Middle frontal gyrus (tissue), 1 donor: ENCODE measurements around the gene AQP7.
"Not testable (repeated sequence)": the region's sequence is repeated elsewhere in the genome, so short reads cannot be mapped to it uniquely, and the experiment has no call there.

Source experiments
- DNase-seq: peaks from one replicate; pipeline ENCODE4 v3.0.0-alpha.2; 2015; ENCODE audit warnings: low spot score; ENCODE audit errors: extremely low spot score

AQP7 gene

DNA sequence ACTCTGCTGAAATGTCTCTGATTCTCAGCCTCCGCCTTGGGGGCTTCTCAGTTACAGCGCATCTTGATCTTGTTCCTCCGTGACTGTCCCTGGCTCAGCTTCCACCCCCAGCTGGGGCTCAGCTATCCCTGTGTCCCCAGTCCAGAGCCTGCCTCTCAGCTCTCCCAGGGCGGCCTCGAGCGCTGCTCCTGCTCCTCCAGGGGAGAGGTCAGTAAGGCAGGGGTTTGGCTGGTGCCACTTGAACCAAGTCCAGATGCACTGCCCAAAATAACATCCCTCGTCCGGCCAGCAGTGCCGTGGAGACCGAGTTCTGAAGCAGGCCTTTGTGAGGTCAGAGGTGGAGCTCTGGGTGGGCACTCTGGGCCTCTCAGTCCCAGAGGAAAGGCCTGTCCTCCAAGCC lies at the start of gene AQP7:
TSS of gene AQP7 (minus strand) at position 198 of the 400 bp plus-strand sequence. CDS start 1,306 bp downstream, outside the sequence.
- DNase-seq: not testable (repeated sequence)

DNA sequence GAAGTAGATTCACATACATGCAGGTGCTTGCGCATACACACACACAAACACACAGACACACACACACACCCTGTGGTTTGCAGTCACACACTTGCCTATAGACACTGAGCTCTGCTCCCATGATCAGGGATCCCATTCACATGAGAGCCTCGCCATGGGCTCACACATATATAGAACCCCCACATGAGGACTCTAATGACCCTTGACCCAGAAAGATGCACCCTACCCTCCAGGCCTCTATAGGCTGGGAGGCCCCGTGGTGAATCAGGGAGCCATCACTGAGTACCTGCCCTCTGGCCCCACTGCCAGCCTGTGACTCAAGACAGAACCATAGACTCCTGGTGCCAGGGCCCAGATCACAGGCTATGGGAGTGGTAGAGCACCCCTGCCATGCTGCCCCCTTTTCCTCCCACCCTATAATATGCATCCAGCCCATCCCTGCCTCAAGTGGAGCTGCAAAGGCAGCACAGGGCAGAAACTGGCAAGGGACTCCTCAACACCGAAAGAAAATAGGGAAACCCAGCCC lies 48.3 kb upstream of the AQP7 start:
- no peak for DNase-seq

DNA sequence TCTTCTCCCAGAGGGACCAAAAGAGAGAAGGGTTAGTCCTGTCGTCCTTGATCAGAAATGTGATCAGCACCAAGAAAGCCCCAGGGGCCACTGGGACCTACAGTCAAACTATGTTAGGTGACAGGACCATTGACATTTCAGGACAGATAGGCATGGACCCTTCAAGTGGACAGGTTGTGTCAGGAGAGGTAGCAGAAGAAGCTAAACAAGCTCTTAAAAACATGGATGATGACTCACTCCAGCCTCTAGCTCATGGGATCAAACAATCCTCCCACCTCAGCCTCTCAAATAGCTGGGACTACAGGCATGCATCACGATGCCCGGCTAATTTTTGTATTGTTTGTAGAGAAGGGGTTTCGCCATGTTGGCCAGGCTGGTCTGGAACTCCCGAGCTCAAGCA lies 47.3 kb upstream of the AQP7 start:
- no peak for DNase-seq

DNA sequence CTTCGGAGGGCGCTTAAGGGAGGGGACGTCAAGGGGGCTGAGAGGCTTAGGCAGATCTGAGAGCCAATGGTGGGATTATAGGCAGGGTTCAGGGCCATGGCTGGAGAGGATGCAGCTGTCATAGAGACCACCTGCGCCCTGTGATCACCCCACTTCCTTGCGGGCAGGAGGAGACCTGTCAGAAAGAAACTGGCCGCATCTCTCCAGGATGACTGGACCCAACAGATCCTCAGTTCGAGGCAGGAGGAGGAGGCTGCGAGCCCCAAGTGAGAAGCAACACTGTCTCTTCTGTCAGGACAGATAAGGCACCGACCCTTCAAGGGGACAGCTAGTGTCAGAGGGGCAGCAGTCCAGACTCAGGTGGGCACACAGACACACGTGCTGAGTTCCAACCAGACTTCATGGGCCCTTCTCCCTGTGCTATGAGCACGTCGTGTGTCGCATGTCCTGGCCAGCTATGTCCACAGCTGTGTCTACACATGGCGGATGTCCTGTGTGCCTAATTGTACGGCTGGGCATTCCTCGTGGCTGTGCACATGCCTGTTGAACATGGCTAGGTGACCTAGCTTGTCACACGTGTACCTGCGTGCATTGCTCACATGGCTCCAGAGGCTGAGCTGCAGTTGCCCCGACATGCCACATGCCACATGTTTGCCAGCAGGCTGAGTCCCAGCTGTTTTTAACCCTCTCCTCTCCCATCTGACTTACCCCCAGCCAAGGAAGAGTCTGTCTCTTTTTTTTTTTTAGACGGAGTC lies 45.6 kb upstream of the AQP7 start:
- no peak for DNase-seq

DNA sequence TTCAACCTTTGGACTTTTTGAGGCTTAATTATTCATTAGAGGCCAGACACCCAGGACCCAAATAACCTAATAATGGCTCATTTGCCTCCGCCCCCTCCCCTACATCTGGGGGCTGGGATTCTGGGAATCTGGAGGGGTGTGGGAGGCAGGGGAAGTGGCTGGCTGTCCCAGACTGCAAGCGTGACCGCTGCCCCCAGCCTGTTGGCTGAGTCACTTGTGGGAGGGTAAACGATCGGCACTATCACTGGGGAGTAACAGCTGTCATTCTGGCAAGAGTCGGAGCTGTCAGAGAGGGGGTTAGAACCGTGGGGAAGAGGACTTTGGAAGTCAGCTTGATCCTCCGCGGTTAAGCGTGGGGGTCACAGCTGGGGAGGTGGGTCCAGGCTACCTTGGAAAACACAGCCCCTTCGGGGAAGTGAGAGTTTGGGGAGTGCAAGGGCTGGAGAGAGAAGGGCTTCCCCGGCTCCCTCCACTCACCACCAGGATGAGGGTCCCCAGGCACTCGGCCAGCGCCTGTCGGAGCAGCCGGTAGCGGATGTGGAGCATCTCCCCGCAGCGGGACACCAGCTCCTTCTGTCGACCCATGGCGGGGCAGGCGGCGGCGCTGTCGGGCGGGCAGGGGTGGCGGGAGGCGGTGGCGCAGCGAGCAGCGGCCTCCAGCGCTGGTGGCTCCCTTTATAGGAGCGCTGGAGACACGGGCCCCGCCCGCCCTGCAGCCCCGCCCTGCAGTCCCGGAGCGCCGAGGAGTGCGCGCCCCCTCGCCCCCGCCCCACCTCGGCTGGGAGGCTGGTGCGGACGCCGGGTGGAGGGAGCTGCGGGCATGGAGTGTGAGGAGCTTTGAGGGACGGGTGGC lies 44.8 kb upstream of the AQP7 start, which contains the start of gene AQP3:
TSS of gene AQP3 (minus strand) at position 648 of the 853 bp plus-strand sequence. CDS start at position 585, 63 bp downstream.
- DNase-seq: no peak

DNA sequence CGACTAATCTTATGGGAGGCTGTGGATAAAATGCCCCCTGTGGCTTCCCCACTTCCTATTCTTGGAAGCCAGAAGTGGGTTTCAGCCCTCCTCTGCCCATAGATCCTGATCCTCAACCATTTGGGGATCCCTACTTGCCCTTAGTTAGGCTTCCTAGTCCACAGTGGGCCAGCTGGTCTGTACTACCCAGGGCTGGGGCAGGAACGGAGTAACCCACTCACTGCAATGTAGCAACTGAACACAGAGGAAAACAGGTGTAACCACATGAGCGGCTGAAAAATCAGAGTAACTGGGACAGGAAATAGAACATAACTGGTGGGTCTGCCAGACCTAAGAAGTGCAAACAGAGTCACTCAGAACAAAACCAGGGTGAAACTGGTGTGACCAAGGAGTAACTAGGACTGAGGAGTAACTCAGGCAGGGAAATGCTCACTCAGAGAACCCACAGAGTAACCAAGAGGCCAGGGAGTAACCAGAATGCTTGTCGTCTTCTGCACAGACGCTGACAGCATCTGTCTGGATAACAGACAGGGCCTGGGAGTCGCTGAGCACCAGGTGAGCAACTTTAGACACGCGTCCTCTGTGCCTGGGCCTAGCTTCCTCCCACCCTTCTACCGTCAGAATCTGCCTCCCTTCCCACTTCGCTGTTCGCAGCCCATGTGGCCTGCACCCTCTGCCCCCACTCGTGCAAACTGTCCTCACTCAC lies 44.0 kb upstream of the AQP7 start:
- DNase-seq: no peak

DNA sequence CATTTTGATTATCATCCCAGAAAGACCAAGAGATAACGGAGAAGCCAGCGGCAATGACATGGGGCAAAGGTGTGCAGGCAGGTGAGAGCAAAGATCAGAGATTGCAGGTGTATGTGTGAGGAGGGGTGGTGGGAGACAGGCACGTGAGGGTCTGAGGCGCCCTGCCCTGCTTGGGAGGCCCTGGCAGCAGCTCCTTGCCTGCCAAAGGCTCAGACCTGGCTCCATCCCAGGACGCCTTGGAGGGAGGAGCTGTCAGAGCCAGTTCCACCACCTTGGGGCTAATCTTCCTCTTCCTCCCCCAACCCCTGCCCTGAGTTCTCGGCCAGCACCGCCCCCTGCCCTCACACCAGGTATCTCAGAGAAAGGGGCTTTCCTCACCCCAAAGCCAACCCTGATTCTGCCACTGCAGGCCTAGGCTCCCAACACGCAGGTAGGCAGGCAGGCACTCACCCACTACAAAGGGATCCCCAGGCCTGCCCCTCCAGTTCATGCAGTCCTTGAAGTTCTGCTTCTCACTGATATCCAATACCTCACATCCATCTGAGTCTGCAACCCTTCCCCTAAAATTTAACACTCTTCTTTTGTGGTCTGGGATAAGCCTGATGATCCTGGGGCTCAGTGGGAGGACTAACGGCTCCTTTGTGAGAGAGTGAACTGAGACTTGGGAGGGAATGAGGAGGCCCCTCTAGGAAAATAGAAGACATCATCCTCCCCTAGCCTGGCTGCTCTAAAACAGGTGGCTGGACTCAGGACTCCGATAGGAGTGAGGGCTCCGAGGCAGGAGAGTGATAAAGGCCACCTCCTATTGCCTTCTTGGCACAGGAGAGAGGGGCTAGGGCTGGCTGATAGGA lies 43.2 kb upstream of the AQP7 start:
- no peak for DNase-seq

DNA sequence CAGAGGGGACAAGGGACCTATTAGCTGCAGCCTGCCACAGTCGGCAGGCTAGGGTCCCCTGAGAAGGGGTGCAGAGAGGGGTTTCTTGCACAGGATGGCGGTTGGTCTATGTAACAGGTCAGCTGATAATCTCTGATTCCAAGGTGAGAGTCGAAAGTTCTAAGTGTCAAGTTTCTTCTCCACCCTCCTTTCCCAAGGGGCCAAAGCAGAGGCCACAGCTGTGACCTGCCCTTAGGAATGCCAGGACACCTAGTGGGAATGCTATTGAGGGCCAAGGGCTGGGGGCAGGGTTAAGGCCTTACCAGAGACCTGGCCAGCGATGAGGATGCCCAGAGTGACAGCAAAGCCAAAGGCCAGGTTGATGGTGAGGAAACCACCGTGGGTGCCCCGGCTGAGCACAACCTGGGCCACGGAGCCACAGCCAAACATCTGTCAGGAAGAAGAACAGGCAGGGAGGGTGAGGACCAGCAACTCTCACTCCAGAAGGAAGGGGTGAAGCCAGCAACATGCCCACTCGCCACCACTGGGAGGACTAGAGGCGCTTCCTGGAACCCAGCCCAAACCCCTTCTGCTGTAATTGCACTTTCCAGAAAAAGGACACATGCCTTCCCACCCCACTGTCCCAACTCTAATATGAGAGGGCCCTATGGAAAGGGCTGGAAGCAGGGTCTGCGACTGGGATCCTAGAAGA lies 41.2 kb upstream of the AQP7 start:
- no peak for DNase-seq

DNA sequence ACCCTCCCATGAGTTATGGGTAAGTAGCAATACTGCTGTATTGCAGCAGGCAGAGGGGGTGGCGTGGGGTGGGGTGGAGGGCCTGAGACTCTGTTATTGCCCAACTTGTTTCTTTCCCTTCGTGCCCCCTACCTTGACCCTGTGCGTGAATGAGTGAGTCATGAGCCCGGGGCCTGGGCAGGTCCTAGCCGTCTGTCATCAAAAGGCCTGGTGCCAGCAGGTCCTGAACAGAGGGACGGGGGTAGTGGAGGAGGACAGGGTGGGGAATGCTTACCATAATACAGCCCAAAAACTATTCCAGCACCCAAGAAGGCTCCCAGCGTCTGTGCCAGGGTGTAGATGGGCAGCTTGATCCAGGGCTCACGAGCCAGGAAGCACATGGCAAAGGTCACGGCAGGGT lies 40.7 kb upstream of the AQP7 start:
- no peak for DNase-seq

DNA sequence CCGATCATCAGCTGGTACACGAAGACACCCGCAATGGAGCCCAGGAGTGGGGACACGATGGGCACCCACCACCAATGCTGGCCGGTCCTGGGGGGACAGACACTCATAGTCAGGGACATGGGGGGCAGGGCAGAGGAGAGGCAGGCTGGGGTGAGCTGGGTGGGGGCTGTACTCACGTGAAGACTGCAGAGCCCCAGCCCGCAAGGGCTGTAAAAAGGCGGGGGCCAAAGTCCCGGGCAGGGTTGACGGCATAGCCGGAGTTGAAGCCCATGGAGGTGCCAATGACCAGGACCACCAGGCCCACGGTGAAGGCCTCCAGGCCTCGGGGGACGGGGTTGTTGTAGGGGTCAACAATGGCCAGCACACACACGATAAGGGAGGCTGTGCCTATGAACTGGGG lies 39.8 kb upstream of the AQP7 start:
- no peak for DNase-seq

DNA sequence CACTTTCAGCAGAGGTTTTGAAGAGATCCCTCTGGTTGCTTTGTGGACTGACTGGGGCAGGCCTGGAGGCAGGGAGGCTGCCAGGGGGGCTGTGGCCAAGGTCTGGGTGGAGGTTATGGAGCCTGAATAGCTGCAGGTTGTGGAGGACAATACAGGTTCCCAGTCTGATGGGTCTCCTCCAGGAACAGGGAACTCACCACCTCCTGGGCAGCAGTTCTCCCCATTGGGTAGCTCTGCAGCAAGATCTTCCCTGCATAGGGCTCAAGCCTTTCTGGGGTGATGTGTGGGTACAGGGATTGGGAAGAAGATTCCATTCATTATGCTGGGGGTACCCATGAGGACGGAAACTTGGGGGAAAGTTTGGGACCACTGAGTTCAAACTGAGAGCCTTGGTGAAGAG lies 38.2 kb upstream of the AQP7 start:
- no peak for DNase-seq

DNA sequence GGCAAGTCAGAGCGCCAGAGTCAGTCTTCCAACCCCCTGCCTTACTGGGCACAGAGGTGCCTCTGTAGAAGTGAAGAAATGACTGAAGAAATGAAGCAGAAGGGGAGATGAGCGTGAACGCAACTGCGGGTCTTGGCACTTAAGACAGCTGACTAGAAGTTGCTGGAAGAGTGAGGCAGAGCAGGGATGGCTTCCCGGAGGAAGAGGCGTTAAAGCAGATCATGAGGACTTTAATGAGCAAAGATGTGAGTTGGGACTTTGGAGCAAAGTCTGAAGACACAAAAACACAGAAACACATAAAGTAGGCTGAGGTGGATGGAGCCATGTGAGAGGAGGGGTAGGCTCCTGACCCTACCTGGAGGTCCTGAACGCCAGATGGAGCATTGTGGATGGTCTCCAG lies 37.8 kb upstream of the AQP7 start:
- no peak for DNase-seq

DNA sequence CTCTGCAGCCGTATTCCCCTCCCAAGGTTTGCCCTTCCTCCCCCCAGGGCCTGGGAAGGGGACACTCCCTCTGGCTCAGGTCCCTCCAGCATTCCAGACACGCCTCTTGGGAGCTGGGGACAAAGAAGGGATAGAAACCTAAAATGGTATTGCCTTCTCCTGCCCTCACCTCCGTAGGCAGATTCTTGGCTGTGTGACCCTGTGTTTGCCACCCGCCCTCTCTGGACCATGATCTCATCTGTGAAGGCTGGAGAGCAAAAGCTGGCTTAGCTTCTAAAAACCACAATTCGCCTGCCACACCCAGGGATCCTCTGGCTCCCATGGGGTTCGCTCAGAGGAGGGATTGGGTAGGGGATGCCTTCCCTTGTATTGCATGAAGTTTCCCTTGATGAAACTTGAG lies 37.4 kb upstream of the AQP7 start:
- DNase-seq: no peak

DNA sequence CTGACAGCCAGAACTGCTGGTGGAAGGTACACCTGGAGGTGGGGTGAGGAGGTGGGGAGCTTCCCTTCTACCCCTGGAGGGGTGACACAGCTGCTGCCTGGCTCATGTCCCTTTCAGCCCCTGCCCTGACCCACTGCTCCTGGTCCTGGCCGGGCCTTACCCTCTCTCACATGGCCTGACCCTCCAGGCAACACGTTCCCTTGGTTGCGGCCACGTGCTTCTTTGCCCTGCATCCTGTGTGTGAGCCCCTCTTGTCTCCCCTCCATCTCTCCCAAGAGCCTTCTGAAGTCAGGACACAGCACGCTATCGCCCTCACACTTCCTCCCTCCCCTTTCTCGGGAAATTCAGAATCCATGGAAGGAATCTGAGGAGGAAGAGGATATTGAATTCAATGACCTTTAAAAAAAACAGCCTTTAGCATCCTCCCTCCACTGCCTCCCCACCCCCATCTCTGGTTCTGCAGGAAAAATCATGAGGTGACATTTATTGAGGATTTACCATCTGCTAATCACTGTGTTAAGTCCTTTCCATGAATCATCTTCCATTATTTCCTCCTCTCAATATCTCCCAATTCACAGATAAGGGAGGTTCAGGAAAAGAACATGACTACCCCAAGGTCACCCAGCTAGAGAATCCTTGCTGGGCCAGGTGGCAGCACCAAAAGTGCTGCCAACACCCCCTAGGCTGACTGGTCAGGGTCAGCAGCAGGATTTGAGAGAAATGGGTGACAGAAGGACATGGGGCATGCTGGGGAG lies 36.7 kb upstream of the AQP7 start:
- DNase-seq: no peak

DNA sequence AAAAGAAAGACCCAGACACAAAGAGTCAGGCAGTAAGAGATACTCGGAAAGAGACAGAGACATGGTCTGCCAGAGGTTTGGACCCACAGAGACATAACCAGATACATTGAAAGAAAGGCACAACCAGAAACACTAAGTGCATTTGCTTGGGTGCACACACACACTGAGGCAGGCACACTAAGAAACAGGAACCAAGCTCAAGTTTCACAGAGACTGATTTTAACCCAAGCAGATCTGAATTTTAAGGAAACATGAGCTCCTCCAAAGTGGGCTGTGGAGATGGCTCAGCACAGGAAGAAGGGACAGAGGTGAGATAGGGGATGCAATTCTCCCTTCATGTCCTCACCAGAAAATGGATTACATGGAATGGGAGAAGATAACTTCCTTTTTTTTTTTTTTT lies 35.5 kb upstream of the AQP7 start:
- no peak for DNase-seq

DNA sequence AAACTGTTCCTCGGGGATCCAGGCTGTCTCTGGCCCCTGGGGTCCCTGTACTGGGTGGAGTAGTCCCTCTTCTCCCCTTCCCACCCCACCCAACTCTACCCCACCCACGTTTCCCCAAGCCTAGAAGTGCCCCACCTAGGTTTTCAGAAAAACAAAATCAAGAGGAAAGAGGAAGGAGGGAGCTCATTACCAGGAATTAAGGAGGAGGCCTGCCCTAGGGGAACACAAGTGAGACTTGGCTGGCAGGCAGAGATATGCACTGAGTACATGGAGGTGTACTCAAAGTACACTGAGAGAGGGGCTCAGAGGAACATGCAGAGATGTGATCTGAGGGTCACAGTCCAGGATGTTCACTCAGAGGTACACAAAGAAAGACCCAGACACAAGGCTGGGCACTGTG lies 34.8 kb upstream of the AQP7 start:
- no peak for DNase-seq

DNA sequence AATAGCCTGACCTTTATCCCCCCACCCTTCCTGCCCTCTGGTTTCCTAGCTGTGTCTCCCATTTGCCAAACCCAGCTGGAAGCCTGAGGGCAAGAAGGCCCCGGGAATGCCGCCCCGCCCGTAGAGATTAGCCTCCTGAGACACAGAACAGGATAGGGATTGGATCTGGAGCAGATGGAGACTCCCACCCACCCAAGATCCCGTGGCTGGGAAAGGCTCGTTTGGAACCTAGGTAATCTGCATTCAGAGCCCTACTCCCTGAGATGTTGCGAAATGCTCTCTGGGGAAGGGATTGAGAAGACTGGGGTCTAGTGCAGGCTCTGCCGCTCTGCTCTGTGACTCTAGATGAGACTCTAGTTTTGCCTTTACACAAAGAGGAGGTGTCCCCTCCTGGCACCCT lies 34.1 kb upstream of the AQP7 start:
- no peak for DNase-seq

DNA sequence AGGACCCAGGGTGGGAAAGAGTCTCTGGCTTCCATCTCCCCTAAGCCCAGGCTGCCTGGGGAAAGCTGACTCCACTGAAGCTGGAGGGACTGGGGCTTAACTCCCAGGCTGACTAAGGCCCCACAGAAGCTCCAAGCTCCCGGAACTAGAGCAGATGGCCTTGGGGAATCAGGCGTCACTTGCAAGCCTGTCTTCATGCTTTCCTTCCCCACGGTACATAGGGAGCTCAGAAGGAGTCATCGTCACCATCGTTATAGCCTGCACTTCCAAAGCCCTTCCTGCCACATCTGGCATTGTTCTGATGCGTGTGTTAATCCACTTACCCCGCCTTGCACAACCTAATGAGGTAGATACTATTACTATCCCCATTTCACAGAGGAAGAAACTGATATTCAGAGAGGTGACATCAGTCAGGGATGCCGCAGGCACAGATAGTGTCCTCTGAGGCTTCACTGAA lies 33.5 kb upstream of the AQP7 start:
- DNase-seq: no peak
